A673 (cell line): Measurements from ENCODE around the gene FNIP1. TPM values are rescaled to one million over a fixed set of nuclear protein-coding genes. Genes with fewer than 3 reads are reported as not detected.
"Not testable (repeated sequence)": the region's sequence is repeated elsewhere in the genome, so short reads cannot be mapped to it uniquely, and the experiment has no call there.

Experiments
- BruUV-seq: library from RNA; stranded (reverse); fragments of 400-500 nt; replicated peaks from 2 replicates; lab custom pipeline; 2021; lab: Mats Ljungman, UMichigan
- CTCF ChIA-PET: fragments of 300-600 bp; sonication (Branson Sonifier 250); formaldehyde crosslinking; loops from one replicate; lab custom pipeline; 2022; ENCODE audit warnings: antibody characterized with exemption; lab: Charles Lee
- POLR2A ChIA-PET: fragments of 300-600 bp; sonication (Branson Sonifier 250); formaldehyde crosslinking; loops from one replicate; lab custom pipeline; 2022; ENCODE audit warnings: antibody characterized with exemption; ENCODE audit not compliant: low non-redundant PET; lab: Charles Lee
- DNase-seq: peaks from one replicate; pipeline ENCODE4 v3.0.0-alpha.2; 2015; ENCODE audit warnings: low spot score
- H3K27ac ChIP-seq: fragments of 200-600 bp; sonication (generic); 2 replicates; pipeline ENCODE4 v1.5.1; 2016; ENCODE audit warnings: mixed run types, low read depth, mild to moderate bottlenecking, mixed read lengths, antibody characterized with exemption, low read length; ENCODE audit not compliant: poor library complexity, severe bottlenecking
- H3K27me3 ChIP-seq: fragments of 200-600 bp; sonication (generic); replicated peaks from 2 replicates; pipeline ENCODE4 v1.6.1; 2017; ENCODE audit warnings: mixed run types, low read depth, mild to moderate bottlenecking, mixed read lengths, antibody characterized with exemption, low read length; ENCODE audit not compliant: insufficient read depth, poor library complexity
- H3K36me3 ChIP-seq: fragments of 200-600 bp; sonication (generic); 2 replicates; pipeline ENCODE4 v1.6.1; 2016; ENCODE audit warnings: mixed run types, mild to moderate bottlenecking, mixed read lengths, antibody characterized with exemption, low read length; ENCODE audit not compliant: insufficient read depth, poor library complexity, severe bottlenecking
- H3K4me1 ChIP-seq: fragments of 200-600 bp; sonication (generic); 2 replicates; pipeline ENCODE4 v1.6.1; 2017; ENCODE audit warnings: mixed run types, mild to moderate bottlenecking, mixed read lengths, antibody characterized with exemption, low read length; ENCODE audit not compliant: insufficient read depth, poor library complexity, severe bottlenecking
- H3K4me3 ChIP-seq: fragments of 200-600 bp; sonication (generic); 2 replicates; pipeline ENCODE4 v1.5.1; 2016; ENCODE audit warnings: low read depth, mixed run types, mild to moderate bottlenecking, mixed read lengths, low read length; ENCODE audit not compliant: poor library complexity, severe bottlenecking
- H3K9me3 ChIP-seq: fragments of 200-600 bp; sonication (generic); 2 replicates; pipeline ENCODE4 v1.6.1; 2016; ENCODE audit warnings: mixed run types, low read depth, mild to moderate bottlenecking, mixed read lengths, antibody characterized with exemption, low read length; ENCODE audit not compliant: poor library complexity, severe bottlenecking
- CTCF ChIP-seq: fragments of 300-800, 200-600 bp; sonication (generic); conservative IDR thresholded peaks from 2 replicates; pipeline ENCODE4 v1.5.1; 2017; ENCODE audit warnings: low read depth, mild to moderate bottlenecking, antibody characterized with exemption, low read length, moderate library complexity, mixed read lengths
- EZH2 ChIP-seq: fragments of 200-600 bp; sonication (generic); IDR thresholded peaks from 2 replicates; pipeline ENCODE4 v1.6.1; 2017; ENCODE audit warnings: borderline replicate concordance, low read depth, mild to moderate bottlenecking, mixed read lengths, antibody characterized with exemption, low read length; ENCODE audit not compliant: poor library complexity, severe bottlenecking
- intact Hi-C: fragments of 100-400 bp; cut with micrococcal nuclease; formaldehyde crosslinking; loops from one replicate; pipeline ENCODE4 v1.10.0; 2022; ENCODE audit not compliant: unreplicated experiment
- total RNA-seq: library from RNA; stranded (reverse); gene quantifications from 2 replicates; pipeline ENCODE4 v1.2.3, GENCODE V29; 2021

Gene FNIP1
- total RNA-seq, 1 experiment from 2014 or later, result 22.9 TPM

- H3K36me3 ChIP-seq, result peaks cover 7% of the 10 kb centered on the region
- no peak overlapping the region for H3K27ac ChIP-seq
- H3K4me1 ChIP-seq, result peaks cover 4% of the 10 kb centered on the region
- no peaks in the 10 kb centered on the region for H3K27me3 ChIP-seq
- BruUV-seq, result no TSS peak
- TF ChIP-seq EZH2, result no peak
- no peak for TF ChIP-seq CTCF
- no peak for DNase-seq
- intact Hi-C loops, result no loop called here
- ChIA-PET POLR2A (no interaction called here), CTCF (no interaction called here)
- no peaks in the 10 kb centered on the region for H3K9me3 ChIP-seq
- no peak overlapping the region for H3K4me3 ChIP-seq
These were observed 13.5 kb downstream of the FNIP1 start for GRCh38 chr5:131783357-131783756.

- no peak overlapping the region for H3K4me3 ChIP-seq
- TF ChIP-seq EZH2, result no peak
- no peak for TF ChIP-seq CTCF
- CTCF ChIA-PET, result no interaction called here
- H3K9me3 ChIP-seq, result no peaks in the 10 kb centered on the region
- H3K27me3 ChIP-seq, result no peaks in the 10 kb centered on the region
- no TSS peak for BruUV-seq
- intact Hi-C loops, result no loop called here
- H3K27ac ChIP-seq, result no peak overlapping the region
- no peak for DNase-seq
- peaks cover 4% of the 10 kb centered on the region for H3K4me1 ChIP-seq
- POLR2A ChIA-PET, result no interaction called here
- H3K36me3 ChIP-seq, result peaks cover 7% of the 10 kb centered on the region
These were observed 14.1 kb downstream of the FNIP1 start for GRCh38 chr5:131782717-131783116.

GRCh38 chr5:131778141-131778540 is 18.7 kb downstream of the FNIP1 start:
- BruUV-seq, result not testable (repeated sequence)

GRCh38 chr5:131776450-131776849 is 20.4 kb downstream of the FNIP1 start:
- ChIA-PET CTCF (no interaction called here), POLR2A (no interaction called here)
- Histone ChIP-seq H3K27me3 (no peaks in the 10 kb centered on the region), H3K9me3 (no peaks in the 10 kb centered on the region), H3K36me3 (peaks cover 1% of the 10 kb centered on the region), H3K4me1 (peaks cover 7% of the 10 kb centered on the region), H3K27ac (no peak overlapping the region), H3K4me3 (no peak overlapping the region)
- no TSS peak for BruUV-seq
- DNase-seq, result no peak
- intact Hi-C loops, result no loop called here
- no peak for TF ChIP-seq CTCF
- no peak for TF ChIP-seq EZH2

More at GRCh38 chr5:131778141-131778540, 18.7 kb downstream of the FNIP1 start:
- H3K4me3 ChIP-seq, CTCF ChIA-PET, POLR2A ChIA-PET, H3K36me3 ChIP-seq, H3K4me1 ChIP-seq, H3K27me3 ChIP-seq, H3K9me3 ChIP-seq, H3K27ac ChIP-seq, DNase-seq, intact Hi-C loops: not testable (repeated sequence)
